ENCODE data around the gene NCOA1.
"Not testable (repeated sequence)": the region's sequence is repeated elsewhere in the genome, so short reads cannot be mapped to it uniquely, and the experiment has no call there.

The NCOA1 gene

DNA sequence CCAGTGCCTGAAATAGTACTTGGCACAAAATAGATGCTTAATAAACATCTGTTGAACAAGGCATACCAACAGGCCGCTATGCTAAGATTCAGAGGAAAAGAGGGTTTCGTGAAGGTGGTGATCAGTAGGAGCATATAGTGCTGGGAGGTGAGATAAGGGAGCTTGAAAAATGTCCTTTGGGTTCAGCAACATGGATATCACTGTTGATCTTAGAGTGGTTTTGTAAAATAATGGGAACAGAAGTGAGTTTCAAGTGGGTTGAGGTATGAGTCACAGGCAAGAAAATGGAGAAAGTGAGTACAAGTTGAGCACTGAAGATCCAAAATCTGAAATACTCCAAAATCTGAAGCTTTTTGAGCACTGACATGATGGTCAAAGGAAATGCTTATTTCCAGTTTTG, 306.6 kb downstream of the NCOA1 start:
- H3K4me1 ChIP-seq (ENCODE audit: control extremely low read depth in 1 of 4, control insufficient read depth in 4 of 4, insufficient read depth in 4 of 4, low read length in 3 of 4) = peaks cover 3 to 14% (median 12%) of the 10 kb centered on the region in 4 experiments
- POLR2A ChIA-PET = no interaction called here
- no peak for DNase-seq
- 100% methylated on average over 2 of the region's 2 CpGs for WGBS (ENCODE audit: insufficient coverage)
- H3K4me3 ChIP-seq (ENCODE audit: control insufficient read depth in 1 of 7, extremely low read depth in 1 of 7, insufficient read depth in 4 of 7, low read depth in 2 of 7, low read length in 6 of 7) = no peak overlapping the region
- no peaks in the 10 kb centered on the region for H3K27me3 ChIP-seq (replicated peaks in 2 of 5; ENCODE audit: control insufficient read depth in 4 of 5, insufficient read depth in 5 of 5, low read length in 4 of 5)
- CTCF ChIA-PET = interaction anchor here (1.4 kb wide), 1 partner anchor 33 kb away, joined by 4 read pairs; no protein-coding TSS in a partner anchor
- H3K27ac ChIP-seq (ENCODE audit: insufficient read depth in 1 of 2, low read depth in 1 of 2, low read length in 2 of 2, poor library complexity in 1 of 2, severe bottlenecking in 2 of 2) = no peak overlapping the region
- H3K36me3 ChIP-seq (ENCODE audit: control insufficient read depth in 4 of 4, insufficient read depth in 4 of 4, low read length in 3 of 4) = peaks cover 0 to 38% (median 4%) of the 10 kb centered on the region in 4 experiments
- H3K9me3 ChIP-seq (ENCODE audit: control extremely low read depth in 1 of 5, control insufficient read depth in 4 of 5, insufficient read depth in 2 of 5, low read depth in 1 of 5, low read length in 4 of 5) = peaks cover 0 to 2% (median 0%) of the 10 kb centered on the region in 5 experiments

DNA sequence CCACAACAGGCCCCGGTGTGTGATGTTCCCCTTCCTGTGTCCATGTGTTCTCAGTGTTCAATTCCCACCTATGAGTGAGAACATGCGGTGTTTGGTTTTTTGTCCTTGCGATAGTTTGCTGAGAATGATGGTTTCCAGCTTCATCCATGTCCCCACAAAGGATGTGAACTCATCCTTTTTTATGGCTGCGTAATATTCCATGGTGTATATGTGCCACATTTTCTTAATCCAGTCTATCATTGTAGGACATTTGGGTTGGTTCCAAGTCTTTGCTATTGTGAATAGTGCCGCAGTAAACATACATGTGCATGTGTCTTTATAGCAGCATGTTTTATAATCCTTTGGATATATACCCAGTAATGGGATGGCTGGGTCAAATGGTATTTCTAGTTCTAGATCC, 309.4 kb downstream of the NCOA1 start:
- peaks cover 0 to 35% (median 5%) of the 10 kb centered on the region in 4 experiments for H3K36me3 ChIP-seq (ENCODE audit: control insufficient read depth in 4 of 4, insufficient read depth in 4 of 4, low read length in 3 of 4)
- H3K27me3 ChIP-seq (replicated peaks in 2 of 5; ENCODE audit: control insufficient read depth in 4 of 5, insufficient read depth in 5 of 5, low read length in 4 of 5); POLR2A ChIA-PET; DNase-seq; H3K4me3 ChIP-seq (ENCODE audit: control insufficient read depth in 1 of 7, extremely low read depth in 1 of 7, insufficient read depth in 4 of 7, low read depth in 2 of 7, low read length in 6 of 7); H3K9me3 ChIP-seq (ENCODE audit: control extremely low read depth in 1 of 5, control insufficient read depth in 4 of 5, insufficient read depth in 2 of 5, low read depth in 1 of 5, low read length in 4 of 5); H3K4me1 ChIP-seq (ENCODE audit: control extremely low read depth in 1 of 4, control insufficient read depth in 4 of 4, insufficient read depth in 4 of 4, low read length in 3 of 4); H3K27ac ChIP-seq (ENCODE audit: insufficient read depth in 1 of 2, low read depth in 1 of 2, low read length in 2 of 2, poor library complexity in 1 of 2, severe bottlenecking in 2 of 2); CTCF ChIA-PET: not testable (repeated sequence)
- no CpG with 5 or more reads among the region's 5 CpGs for WGBS (ENCODE audit: insufficient coverage)

DNA sequence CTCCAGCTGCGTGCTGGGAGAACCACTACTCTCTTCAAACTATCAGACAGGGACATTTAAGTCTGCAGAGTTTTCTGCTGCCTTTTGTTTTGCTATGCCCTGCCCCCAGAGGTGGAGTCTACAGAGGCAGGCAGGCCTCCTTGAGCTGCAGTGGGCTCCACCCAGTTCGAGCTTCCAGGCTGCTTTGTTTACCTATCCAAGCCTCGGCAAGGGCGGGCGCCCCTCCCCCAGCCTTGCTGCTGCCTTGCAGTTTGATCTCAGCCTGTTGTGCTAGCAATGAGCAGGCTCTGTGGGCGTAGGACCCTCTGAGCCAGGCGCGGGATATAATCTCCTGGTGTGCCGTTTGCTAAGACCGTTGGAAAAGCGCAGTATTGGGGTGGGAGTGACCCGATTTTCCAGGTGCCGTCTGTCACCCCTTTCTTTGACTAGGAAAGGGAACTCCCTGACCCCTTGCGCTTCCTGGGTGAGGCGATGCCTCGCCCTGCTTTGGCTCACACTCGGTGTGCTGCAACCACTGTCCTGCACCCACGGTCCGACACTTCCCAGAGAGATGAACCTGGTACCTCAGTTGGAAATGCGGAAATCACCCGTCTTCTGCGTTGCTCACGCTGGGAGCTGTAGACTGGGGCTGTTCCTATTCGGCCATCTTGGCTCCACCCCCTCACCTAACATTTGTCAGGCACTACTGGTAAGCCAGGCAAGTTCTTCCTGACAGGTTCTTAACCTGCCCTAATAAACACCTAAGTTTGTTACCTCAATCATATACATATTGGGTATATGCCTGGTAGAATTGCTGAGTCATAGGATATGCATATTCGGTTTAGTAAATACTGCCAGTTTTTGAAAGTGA, 315.0 kb downstream of the NCOA1 start:
- DNase-seq; H3K27ac ChIP-seq (ENCODE audit: insufficient read depth in 1 of 2, low read depth in 1 of 2, low read length in 2 of 2, poor library complexity in 1 of 2, severe bottlenecking in 2 of 2); H3K4me3 ChIP-seq (ENCODE audit: control insufficient read depth in 1 of 7, extremely low read depth in 1 of 7, insufficient read depth in 4 of 7, low read depth in 2 of 7, low read length in 6 of 7); H3K27me3 ChIP-seq (replicated peaks in 2 of 5; ENCODE audit: control insufficient read depth in 4 of 5, insufficient read depth in 5 of 5, low read length in 4 of 5); POLR2A ChIA-PET; H3K4me1 ChIP-seq (ENCODE audit: control extremely low read depth in 1 of 4, control insufficient read depth in 4 of 4, insufficient read depth in 4 of 4, low read length in 3 of 4); H3K9me3 ChIP-seq (ENCODE audit: control extremely low read depth in 1 of 5, control insufficient read depth in 4 of 5, insufficient read depth in 2 of 5, low read depth in 1 of 5, low read length in 4 of 5): not testable (repeated sequence)
- H3K36me3 ChIP-seq (ENCODE audit: control insufficient read depth in 4 of 4, insufficient read depth in 4 of 4, low read length in 3 of 4) = peaks cover 0 to 15% (median 7%) of the 10 kb centered on the region in 4 experiments
- CTCF ChIA-PET = interaction anchor here (1.2 kb wide), 1 partner anchor 21 kb away, joined by 6 read pairs; no protein-coding TSS in a partner anchor
- 91% methylated on average over 22 of the region's 25 CpGs for WGBS (ENCODE audit: insufficient coverage)

DNA sequence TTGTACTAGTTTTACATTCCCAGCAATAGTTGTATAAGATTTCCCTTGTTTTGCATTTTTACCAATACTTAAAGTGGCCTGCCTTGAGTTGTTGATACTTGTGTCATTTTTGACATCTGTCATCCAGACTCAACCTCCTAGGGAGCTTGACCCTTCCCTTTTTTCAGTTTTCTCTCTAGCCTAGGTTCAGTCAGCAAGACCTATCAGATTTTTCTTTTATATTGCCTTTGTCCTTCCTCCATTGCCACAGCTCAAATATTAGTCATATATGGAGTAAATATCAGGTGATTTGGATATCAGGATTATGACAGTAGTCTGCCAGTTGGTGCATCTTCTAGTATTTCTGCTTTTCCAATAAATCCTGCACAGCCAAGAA, 315.6 kb downstream of the NCOA1 start:
- DNase-seq = no peak
- Histone ChIP-seq H3K4me3 (ENCODE audit: control insufficient read depth in 1 of 7, extremely low read depth in 1 of 7, insufficient read depth in 4 of 7, low read depth in 2 of 7, low read length in 6 of 7) (no peak overlapping the region), H3K27me3 (replicated peaks in 2 of 5; ENCODE audit: control insufficient read depth in 4 of 5, insufficient read depth in 5 of 5, low read length in 4 of 5) (no peaks in the 10 kb centered on the region), H3K36me3 (ENCODE audit: control insufficient read depth in 4 of 4, insufficient read depth in 4 of 4, low read length in 3 of 4) (peaks cover 0 to 15% (median 7%) of the 10 kb centered on the region in 4 experiments), H3K9me3 (ENCODE audit: control extremely low read depth in 1 of 5, control insufficient read depth in 4 of 5, insufficient read depth in 2 of 5, low read depth in 1 of 5, low read length in 4 of 5) (peaks cover 0 to 8% (median 6%) of the 10 kb centered on the region in 5 experiments), H3K4me1 (ENCODE audit: control extremely low read depth in 1 of 4, control insufficient read depth in 4 of 4, insufficient read depth in 4 of 4, low read length in 3 of 4) (no peaks in the 10 kb centered on the region), H3K27ac (ENCODE audit: insufficient read depth in 1 of 2, low read depth in 1 of 2, low read length in 2 of 2, poor library complexity in 1 of 2, severe bottlenecking in 2 of 2) (no peak overlapping the region)
- POLR2A ChIA-PET = no interaction called here
- CTCF ChIA-PET = interaction anchor here (1.2 kb wide), 1 partner anchor 21 kb away, joined by 6 read pairs; no protein-coding TSS in a partner anchor

DNA sequence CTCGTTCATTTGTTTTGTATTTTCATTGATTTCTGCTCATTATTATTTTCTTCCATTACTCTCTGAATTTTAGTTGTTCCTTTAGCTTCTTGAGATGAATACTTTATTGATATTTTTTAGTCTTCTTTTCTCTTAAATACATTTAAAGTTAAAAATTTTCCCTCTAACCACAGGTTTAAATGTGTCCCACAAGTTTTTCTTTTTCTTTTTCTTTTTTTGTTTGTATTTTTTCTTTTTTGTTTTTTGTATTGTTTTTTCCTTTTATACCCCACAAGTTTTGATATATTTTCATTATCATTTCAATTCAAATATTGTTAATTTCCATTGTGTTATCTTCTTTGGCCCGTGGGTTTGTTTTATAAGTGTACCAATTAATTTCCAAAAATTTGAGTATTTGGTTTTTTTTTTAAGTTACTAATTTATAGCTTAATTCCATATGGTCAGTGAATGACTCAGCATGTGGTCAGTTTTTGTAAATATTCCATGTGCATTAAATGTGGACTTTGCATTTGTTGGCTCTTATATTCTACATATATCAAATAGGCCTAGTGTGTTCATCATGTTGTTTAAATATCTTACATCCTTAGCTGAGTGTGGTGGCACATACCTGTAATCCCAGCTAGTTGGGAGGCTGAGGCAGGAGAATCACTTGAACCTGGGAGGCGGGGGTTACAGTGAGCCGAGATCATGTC, 318.4 kb downstream of the NCOA1 start:
- H3K4me1 ChIP-seq (ENCODE audit: control extremely low read depth in 1 of 4, control insufficient read depth in 4 of 4, insufficient read depth in 4 of 4, low read length in 3 of 4) = no peaks in the 10 kb centered on the region
- H3K4me3 ChIP-seq (ENCODE audit: control insufficient read depth in 1 of 7, extremely low read depth in 1 of 7, insufficient read depth in 4 of 7, low read depth in 2 of 7, low read length in 6 of 7) = no peak overlapping the region
- H3K27me3 ChIP-seq (replicated peaks in 2 of 5; ENCODE audit: control insufficient read depth in 4 of 5, insufficient read depth in 5 of 5, low read length in 4 of 5) = no peaks in the 10 kb centered on the region
- H3K27ac ChIP-seq (ENCODE audit: insufficient read depth in 1 of 2, low read depth in 1 of 2, low read length in 2 of 2, poor library complexity in 1 of 2, severe bottlenecking in 2 of 2) = no peak overlapping the region
- 80% methylated on average over 1 of the region's 4 CpGs for WGBS (ENCODE audit: insufficient coverage)
- ChIA-PET CTCF (interaction anchor here (1.3 to 2.1 kb wide), 3 partner anchors 10 to 16 kb away, joined by 3 to 6 read pairs (median 4); no protein-coding TSS in a partner anchor), POLR2A (interaction anchor here (0.6 kb wide), 1 partner anchor 320 kb away, joined by 3 read pairs; no protein-coding TSS in a partner anchor)
- H3K36me3 ChIP-seq (ENCODE audit: control insufficient read depth in 4 of 4, insufficient read depth in 4 of 4, low read length in 3 of 4) = peaks cover 6 to 26% (median 14%) of the 10 kb centered on the region in 4 experiments
- DNase-seq = no peak
- peaks cover 0 to 8% (median 6%) of the 10 kb centered on the region in 5 experiments for H3K9me3 ChIP-seq (ENCODE audit: control extremely low read depth in 1 of 5, control insufficient read depth in 4 of 5, insufficient read depth in 2 of 5, low read depth in 1 of 5, low read length in 4 of 5)

DNA sequence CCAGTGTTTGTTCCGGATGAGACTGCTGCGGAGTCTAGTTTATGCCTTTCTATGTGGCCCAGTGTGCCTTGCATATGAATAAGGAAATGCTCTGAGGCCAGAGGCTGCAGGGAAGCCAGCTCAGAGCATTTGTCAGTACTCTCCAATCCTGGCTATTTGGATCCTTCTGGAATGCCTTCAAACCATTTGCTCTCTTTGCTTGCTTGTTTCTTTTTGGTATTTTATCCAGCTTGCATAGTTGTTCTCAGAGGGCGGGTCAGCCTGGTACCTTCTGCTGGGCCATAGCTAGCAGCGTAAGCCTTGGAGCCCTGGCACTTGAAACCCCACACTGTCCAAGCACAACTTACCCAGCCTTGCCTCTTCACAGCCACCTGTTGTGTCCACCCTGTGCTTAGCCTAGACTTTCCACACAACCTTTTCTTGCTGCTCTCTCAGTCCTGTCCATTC, 322.7 kb downstream of the NCOA1 start:
- no peak for DNase-seq
- H3K4me1 ChIP-seq (ENCODE audit: control extremely low read depth in 1 of 4, control insufficient read depth in 4 of 4, insufficient read depth in 4 of 4, low read length in 3 of 4) = peaks cover 0 to 3% (median 1%) of the 10 kb centered on the region in 4 experiments
- H3K9me3 ChIP-seq (ENCODE audit: control extremely low read depth in 1 of 5, control insufficient read depth in 4 of 5, insufficient read depth in 2 of 5, low read depth in 1 of 5, low read length in 4 of 5) = no peaks in the 10 kb centered on the region
- peaks cover 14 to 51% (median 28%) of the 10 kb centered on the region in 4 experiments for H3K36me3 ChIP-seq (ENCODE audit: control insufficient read depth in 4 of 4, insufficient read depth in 4 of 4, low read length in 3 of 4)
- ChIA-PET CTCF (interaction anchor here (0.8 to 1.2 kb wide), 3 partner anchors 9 to 391 kb away, joined by 3 to 4 read pairs (median 3); no protein-coding TSS in a partner anchor), POLR2A (no interaction called here)
- no peaks in the 10 kb centered on the region for H3K27me3 ChIP-seq (replicated peaks in 2 of 5; ENCODE audit: control insufficient read depth in 4 of 5, insufficient read depth in 5 of 5, low read length in 4 of 5)
- no peak overlapping the region for H3K27ac ChIP-seq (ENCODE audit: insufficient read depth in 1 of 2, low read depth in 1 of 2, low read length in 2 of 2, poor library complexity in 1 of 2, severe bottlenecking in 2 of 2)
- 100% methylated on average over 4 of the region's 4 CpGs for WGBS (ENCODE audit: insufficient coverage)
- no peak overlapping the region for H3K4me3 ChIP-seq (ENCODE audit: control insufficient read depth in 1 of 7, extremely low read depth in 1 of 7, insufficient read depth in 4 of 7, low read depth in 2 of 7, low read length in 6 of 7)

Data from common myeloid progenitor, CD34-positive (primary cell).